Smooth muscle cell (in vitro differentiated cells): ENCODE measurements around the gene COL28A1. TPM values are rescaled to one million over a fixed set of nuclear protein-coding genes. Genes with fewer than 3 reads are reported as not detected.

Source experiments
- DNase-seq: peaks from one replicate; lab custom pipeline; 2025; ENCODE audit not compliant: unreplicated experiment; lab: John Stamatoyannopoulos, UW
- H2AFZ ChIP-seq: fragments of 200-600 bp; sonication (generic); 2 replicates; pipeline ENCODE4 v1.6.0; 2016; ENCODE audit warnings: antibody characterized with exemption, low read depth, mild to moderate bottlenecking
- H3F3A ChIP-seq: fragments of 200-600 bp; sonication (generic); 2 replicates; pipeline ENCODE4 v1.6.0; 2017; ENCODE audit warnings: antibody characterized with exemption, low read depth
- H3K27ac ChIP-seq: fragments of 200-600 bp; sonication (generic); 2 replicates; pipeline ENCODE4 v1.5.1; 2016; ENCODE audit warnings: low read depth, mild to moderate bottlenecking
- H3K27me3 ChIP-seq: fragments of 200-600 bp; sonication (generic); 2 replicates; pipeline ENCODE4 v1.6.1; 2016; ENCODE audit warnings: low read depth, mild to moderate bottlenecking
- H3K36me3 ChIP-seq: fragments of 200-600 bp; sonication (generic); 2 replicates; pipeline ENCODE4 v1.5.1; 2016; ENCODE audit warnings: low read depth
- H3K4me1 ChIP-seq: fragments of 200-600 bp; sonication (generic); 2 replicates; pipeline ENCODE4 v1.5.1; 2016; ENCODE audit warnings: low read depth
- H3K4me2 ChIP-seq: fragments of 200-600 bp; sonication (generic); 2 replicates; pipeline ENCODE4 v1.6.0; 2016; ENCODE audit warnings: mild to moderate bottlenecking
- H3K4me3 ChIP-seq: fragments of 200-600 bp; sonication (generic); 2 replicates; pipeline ENCODE4 v1.5.1; 2016; ENCODE audit warnings: mild to moderate bottlenecking
- H3K79me2 ChIP-seq: fragments of 200-600 bp; sonication (generic); 2 replicates; pipeline ENCODE4 v1.6.0; 2016; ENCODE audit warnings: low read depth, mild to moderate bottlenecking
- H3K9ac ChIP-seq: fragments of 200-600 bp; sonication (generic); 2 replicates; pipeline ENCODE4 v1.6.0; 2016; ENCODE audit warnings: low read depth
- H3K9me3 ChIP-seq: fragments of 200-600 bp; sonication (generic); replicated peaks from 2 replicates; pipeline ENCODE4 v1.5.1; 2016; ENCODE audit warnings: low read depth
- H4K20me1 ChIP-seq: fragments of 200-600 bp; sonication (generic); 2 replicates; pipeline ENCODE4 v1.6.0; 2016; ENCODE audit warnings: low read depth
- WGBS: methylation state at CpG from one replicate; pipeline ENCODE4 v1.1.7; 2016; ENCODE audit warnings: low lambda C conversion rate; 5-methylcytosine and 5-hydroxymethylcytosine counted together
- polyA plus RNA-seq: library from polyadenylated mRNA; unstranded; fragments of >200 nt; fragmentation: Nextera tagmentation; extraction: Ambion mirVana; gene quantifications from 2 replicates; pipeline ENCODE4 v1.2.1, GENCODE V29; 2016
- total RNA-seq: library from RNA; depleted of rRNA; stranded (reverse); fragments of >200 nt; gene quantifications from 2 replicates; pipeline ENCODE4 v1.2.3, GENCODE V29; 2014
- TF ChIP-seq, protein P1 (sequence below): fragments of 200-600 bp; sonication (generic); IDR thresholded peaks from 2 replicates; pipeline ENCODE4 v1.5.1; 2017; ENCODE audit warnings: borderline replicate concordance, mild to moderate bottlenecking, antibody characterized with exemption; ENCODE audit not compliant: insufficient read depth, poor library complexity, severe bottlenecking

The COL28A1 gene
- total and polyA plus RNA-seq, 2 experiments from 2014 or later = 0.13 TPM; not detected in 1

DNA sequence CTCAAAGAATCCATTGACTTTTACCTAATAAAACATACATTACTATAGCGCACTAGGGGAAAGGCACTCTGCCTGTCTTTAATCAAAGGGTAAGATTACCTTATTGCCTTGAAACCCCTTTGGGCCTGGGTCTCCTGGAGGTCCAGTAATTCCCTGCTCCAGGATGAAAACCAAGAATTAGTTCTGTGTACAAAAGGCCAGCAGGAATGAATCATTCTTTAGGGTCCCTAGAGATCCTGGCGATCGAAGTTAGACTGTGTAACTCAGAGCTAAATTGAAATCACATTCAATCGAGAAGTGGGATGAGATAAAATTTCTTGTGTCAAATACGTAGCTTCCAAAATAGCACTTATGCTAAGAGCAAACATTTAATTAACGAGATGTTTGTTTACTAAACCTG lies 29.8 kb downstream of the COL28A1 start:
- no peak overlapping the region for H2AFZ ChIP-seq
- H3F3A ChIP-seq = no peaks in the 10 kb centered on the region
- WGBS = 91% methylated on average over 6 of the region's 6 CpGs
- H3K27ac ChIP-seq = no peak overlapping the region
- H3K4me2 ChIP-seq = no peak overlapping the region
- no peaks in the 10 kb centered on the region for H3K9me3 ChIP-seq
- H3K27me3 ChIP-seq = no peaks in the 10 kb centered on the region
- H3K36me3 ChIP-seq = no peaks in the 10 kb centered on the region
- no peak overlapping the region for H3K4me3 ChIP-seq
- DNase-seq = no peak
- H3K4me1 ChIP-seq = no peaks in the 10 kb centered on the region
- H3K9ac ChIP-seq = no peak overlapping the region
- H3K79me2 ChIP-seq = no peaks in the 10 kb centered on the region
- TF ChIP-seq, protein P1, sequence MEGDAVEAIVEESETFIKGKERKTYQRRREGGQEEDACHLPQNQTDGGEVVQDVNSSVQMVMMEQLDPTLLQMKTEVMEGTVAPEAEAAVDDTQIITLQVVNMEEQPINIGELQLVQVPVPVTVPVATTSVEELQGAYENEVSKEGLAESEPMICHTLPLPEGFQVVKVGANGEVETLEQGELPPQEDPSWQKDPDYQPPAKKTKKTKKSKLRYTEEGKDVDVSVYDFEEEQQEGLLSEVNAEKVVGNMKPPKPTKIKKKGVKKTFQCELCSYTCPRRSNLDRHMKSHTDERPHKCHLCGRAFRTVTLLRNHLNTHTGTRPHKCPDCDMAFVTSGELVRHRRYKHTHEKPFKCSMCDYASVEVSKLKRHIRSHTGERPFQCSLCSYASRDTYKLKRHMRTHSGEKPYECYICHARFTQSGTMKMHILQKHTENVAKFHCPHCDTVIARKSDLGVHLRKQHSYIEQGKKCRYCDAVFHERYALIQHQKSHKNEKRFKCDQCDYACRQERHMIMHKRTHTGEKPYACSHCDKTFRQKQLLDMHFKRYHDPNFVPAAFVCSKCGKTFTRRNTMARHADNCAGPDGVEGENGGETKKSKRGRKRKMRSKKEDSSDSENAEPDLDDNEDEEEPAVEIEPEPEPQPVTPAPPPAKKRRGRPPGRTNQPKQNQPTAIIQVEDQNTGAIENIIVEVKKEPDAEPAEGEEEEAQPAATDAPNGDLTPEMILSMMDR = no peak
- no peaks in the 10 kb centered on the region for H4K20me1 ChIP-seq

DNA sequence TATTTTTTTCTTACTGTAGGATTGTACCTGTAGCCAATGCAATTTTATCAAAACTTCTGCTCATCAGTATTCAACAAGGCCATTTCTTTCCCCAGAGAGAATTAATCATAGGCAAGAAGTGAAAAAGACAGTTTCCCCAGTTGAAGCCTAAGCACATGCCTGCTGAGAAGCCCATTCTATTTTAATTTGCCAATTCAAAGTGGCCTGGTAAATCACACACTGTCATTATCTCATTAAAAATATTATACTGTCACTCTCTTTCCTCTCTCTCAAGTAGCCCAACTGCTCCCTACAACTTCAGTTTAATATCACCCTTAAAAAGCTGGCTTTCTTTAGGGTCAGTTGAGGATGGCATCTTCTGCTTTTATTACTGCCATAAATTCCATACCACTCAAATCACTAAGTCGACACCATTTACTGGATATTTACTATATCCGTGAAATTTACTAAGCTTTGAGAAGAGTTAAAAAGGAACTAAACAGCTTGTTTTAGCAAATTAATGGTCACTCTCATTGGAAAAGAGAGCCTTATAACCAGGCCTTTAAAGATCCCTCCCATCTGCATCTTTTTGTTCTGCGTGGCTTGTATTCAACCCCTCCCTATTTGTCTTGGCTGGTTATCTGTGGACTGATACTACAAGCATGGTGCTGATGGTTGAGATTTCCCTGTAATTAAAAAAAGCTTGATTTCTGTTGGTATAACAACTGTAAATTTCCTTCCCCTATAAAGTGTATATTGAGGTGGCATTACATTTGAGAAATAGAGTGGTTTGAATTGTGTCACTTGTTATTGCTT lies 30.6 kb downstream of the COL28A1 start:
- Histone ChIP-seq H3K79me2 (no peaks in the 10 kb centered on the region), H3K4me1 (no peaks in the 10 kb centered on the region), H3K9ac (no peak overlapping the region), H3K4me2 (no peak overlapping the region), H3K27me3 (no peaks in the 10 kb centered on the region), H3F3A (no peaks in the 10 kb centered on the region), H3K4me3 (no peak overlapping the region), H3K9me3 (no peaks in the 10 kb centered on the region), H3K36me3 (no peaks in the 10 kb centered on the region), H4K20me1 (no peaks in the 10 kb centered on the region), H2AFZ (no peak overlapping the region), H3K27ac (no peak overlapping the region)
- 33% methylated on average over 3 of the region's 3 CpGs for WGBS
- TF ChIP-seq, protein P1 = no peak
- no peak for DNase-seq

DNA sequence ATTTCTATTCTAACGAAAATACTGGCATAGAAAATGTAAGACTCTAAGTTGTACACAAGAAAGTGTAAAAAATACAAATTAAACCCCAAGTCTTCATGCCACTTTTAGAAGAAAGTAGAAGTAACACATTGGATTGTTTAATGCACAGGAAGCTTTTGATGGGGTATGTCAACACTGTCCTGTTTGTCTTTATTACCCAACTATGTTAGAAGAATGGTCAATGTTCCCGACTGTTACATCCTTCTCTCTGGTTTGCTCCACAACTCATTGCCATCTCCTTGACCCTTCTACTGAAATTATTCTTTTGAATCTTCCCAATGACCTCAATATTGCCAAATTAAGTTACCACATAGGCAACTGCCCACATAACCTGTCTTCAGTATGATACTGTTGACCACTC lies 35.8 kb downstream of the COL28A1 start:
- H3K9me3 ChIP-seq = no peaks in the 10 kb centered on the region
- H3K4me1 ChIP-seq = no peaks in the 10 kb centered on the region
- H3K36me3 ChIP-seq = no peaks in the 10 kb centered on the region
- H3K27me3 ChIP-seq = no peaks in the 10 kb centered on the region
- no peak overlapping the region for H3K4me2 ChIP-seq
- H4K20me1 ChIP-seq = no peaks in the 10 kb centered on the region
- no peak overlapping the region for H2AFZ ChIP-seq
- DNase-seq = no peak
- no peaks in the 10 kb centered on the region for H3F3A ChIP-seq
- no peak overlapping the region for H3K9ac ChIP-seq
- TF ChIP-seq, protein P1 = no peak
- H3K4me3 ChIP-seq = no peak overlapping the region
- 98% methylated on average over 2 of the region's 2 CpGs for WGBS
- H3K79me2 ChIP-seq = no peaks in the 10 kb centered on the region
- no peak overlapping the region for H3K27ac ChIP-seq

DNA sequence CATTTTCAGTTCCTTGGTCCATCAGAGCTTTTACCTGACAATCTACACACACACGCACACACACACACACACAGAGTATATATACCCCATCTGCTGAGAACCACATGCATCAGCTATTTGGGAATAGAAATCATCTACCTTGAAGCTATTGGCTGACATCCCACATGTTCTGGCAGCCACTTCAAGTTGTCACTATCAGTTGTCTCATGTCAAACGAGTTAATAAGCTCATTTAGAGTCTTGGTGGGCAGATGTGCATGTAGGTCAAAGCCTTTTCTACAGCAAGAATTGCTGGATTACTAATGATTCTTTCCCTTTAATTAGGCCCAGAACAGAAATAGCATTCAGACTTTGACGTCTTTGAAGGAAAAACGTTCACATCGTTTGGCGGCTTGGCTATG lies 36.8 kb downstream of the COL28A1 start:
- TF ChIP-seq, protein P1 = no peak
- H3K4me1 ChIP-seq = no peaks in the 10 kb centered on the region
- H2AFZ ChIP-seq = no peak overlapping the region
- H3K9ac ChIP-seq = no peak overlapping the region
- no peaks in the 10 kb centered on the region for H3K9me3 ChIP-seq
- no peaks in the 10 kb centered on the region for H3K27me3 ChIP-seq
- 68% methylated on average over 6 of the region's 6 CpGs for WGBS
- H4K20me1 ChIP-seq = no peaks in the 10 kb centered on the region
- no peaks in the 10 kb centered on the region for H3F3A ChIP-seq
- DNase-seq = no peak
- H3K4me3 ChIP-seq = no peak overlapping the region
- no peaks in the 10 kb centered on the region for H3K79me2 ChIP-seq
- H3K27ac ChIP-seq = no peak overlapping the region
- no peak overlapping the region for H3K4me2 ChIP-seq
- no peaks in the 10 kb centered on the region for H3K36me3 ChIP-seq
